Measurements from ENCODE around the gene PROM2.

- TF ChIP-seq CTCF (IDR thresholded peaks at IDR 0.05; ENCODE audit: insufficient read depth, low read depth, low read length), result no peak
- no peak for TF ChIP-seq EZH2 (IDR thresholded peaks at IDR 0.05; ENCODE audit: insufficient read depth, low read length)
Observed at GRCh38 chr2:95327861-95328260, 53.6 kb downstream of the PROM2 start.
